Liver (tissue), 3 donors: ENCODE data around the gene HIP1.

ENCODE experiments used
- GABPA ChIP-seq, 2 donors: IDR thresholded peaks in 1 of 2; conservative IDR thresholded peaks in 1 of 2; 2 replicates each; pipeline ENCODE4 v1.6.1; 2016; ENCODE audit warnings: antibody characterized with exemption in 2 of 2, mild to moderate bottlenecking in 1 of 2, moderate library complexity in 1 of 2
- JUND ChIP-seq, 2 donors: IDR thresholded peaks; 2 replicates each; pipeline ENCODE4 v1.6.1; 2016; ENCODE audit warnings: antibody characterized with exemption in 2 of 2
- TF ChIP-seq, protein P1 (sequence below): fragments of 150-350 bp; IDR thresholded peaks from 2 replicates; pipeline ENCODE4 v1.5.1; 2017; ENCODE audit warnings: improper control_type of control experiment, low read depth, low read length; ENCODE audit not compliant: missing input control
- TF ChIP-seq, protein P2 (sequence below): IDR thresholded peaks from 2 replicates; pipeline ENCODE4 v1.6.1; 2016; ENCODE audit warnings: antibody characterized with exemption
- donor health status: healthy.
- donor health status: healthy.

DNA sequence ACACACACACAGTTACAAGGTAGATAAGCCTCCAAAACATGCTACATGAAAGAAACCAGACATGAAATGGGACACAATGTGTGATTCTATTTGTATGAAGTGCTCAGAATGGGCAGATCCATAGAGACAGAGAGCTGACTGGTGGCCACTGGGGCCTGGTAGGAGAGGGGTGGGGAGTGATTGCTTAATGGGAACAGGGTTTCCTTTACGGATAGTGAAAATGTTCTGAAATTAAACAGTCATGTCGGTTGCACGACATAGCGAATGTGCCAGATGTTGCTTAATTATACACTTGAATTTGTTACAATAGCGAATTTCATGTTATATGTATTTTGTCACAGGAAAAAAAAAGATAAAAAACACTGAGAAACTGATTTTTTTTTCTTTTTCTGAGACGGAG, 124.3 kb downstream of the HIP1 start:
- TF ChIP-seq GABPA (IDR thresholded peaks at IDR 0.05 in 1 of 2, conservative IDR thresholded peaks at IDR 0.05 in 1 of 2) (no peak), JUND (IDR thresholded peaks at IDR 0.05) (no peak)
- TF ChIP-seq, protein P1, sequence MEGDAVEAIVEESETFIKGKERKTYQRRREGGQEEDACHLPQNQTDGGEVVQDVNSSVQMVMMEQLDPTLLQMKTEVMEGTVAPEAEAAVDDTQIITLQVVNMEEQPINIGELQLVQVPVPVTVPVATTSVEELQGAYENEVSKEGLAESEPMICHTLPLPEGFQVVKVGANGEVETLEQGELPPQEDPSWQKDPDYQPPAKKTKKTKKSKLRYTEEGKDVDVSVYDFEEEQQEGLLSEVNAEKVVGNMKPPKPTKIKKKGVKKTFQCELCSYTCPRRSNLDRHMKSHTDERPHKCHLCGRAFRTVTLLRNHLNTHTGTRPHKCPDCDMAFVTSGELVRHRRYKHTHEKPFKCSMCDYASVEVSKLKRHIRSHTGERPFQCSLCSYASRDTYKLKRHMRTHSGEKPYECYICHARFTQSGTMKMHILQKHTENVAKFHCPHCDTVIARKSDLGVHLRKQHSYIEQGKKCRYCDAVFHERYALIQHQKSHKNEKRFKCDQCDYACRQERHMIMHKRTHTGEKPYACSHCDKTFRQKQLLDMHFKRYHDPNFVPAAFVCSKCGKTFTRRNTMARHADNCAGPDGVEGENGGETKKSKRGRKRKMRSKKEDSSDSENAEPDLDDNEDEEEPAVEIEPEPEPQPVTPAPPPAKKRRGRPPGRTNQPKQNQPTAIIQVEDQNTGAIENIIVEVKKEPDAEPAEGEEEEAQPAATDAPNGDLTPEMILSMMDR = no peak
- TF ChIP-seq, protein P2, sequence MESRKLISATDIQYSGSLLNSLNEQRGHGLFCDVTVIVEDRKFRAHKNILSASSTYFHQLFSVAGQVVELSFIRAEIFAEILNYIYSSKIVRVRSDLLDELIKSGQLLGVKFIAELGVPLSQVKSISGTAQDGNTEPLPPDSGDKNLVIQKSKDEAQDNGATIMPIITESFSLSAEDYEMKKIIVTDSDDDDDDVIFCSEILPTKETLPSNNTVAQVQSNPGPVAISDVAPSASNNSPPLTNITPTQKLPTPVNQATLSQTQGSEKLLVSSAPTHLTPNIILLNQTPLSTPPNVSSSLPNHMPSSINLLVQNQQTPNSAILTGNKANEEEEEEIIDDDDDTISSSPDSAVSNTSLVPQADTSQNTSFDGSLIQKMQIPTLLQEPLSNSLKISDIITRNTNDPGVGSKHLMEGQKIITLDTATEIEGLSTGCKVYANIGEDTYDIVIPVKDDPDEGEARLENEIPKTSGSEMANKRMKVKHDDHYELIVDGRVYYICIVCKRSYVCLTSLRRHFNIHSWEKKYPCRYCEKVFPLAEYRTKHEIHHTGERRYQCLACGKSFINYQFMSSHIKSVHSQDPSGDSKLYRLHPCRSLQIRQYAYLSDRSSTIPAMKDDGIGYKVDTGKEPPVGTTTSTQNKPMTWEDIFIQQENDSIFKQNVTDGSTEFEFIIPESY = no peak
